PFSK-1 (cell line): ENCODE results near the gene FAM117A.
A peak's percentile ranks its signal among the peaks of the same experiment; 100 is the strongest.

ENCODE experiments used
- FOXP2 ChIP-seq: optimal IDR thresholded peaks from 2 replicates; pipeline ENCODE3; 2011; ENCODE audit warnings: borderline replicate concordance, control low read depth, inconsistent platforms; ENCODE audit not compliant: insufficient read depth; ENCODE audit errors: extremely low read length, extremely low read depth
- POLR2AphosphoS5 ChIP-seq: IDR thresholded peaks from 2 replicates; pipeline ENCODE4 v1.6.1; 2012; ENCODE audit warnings: low read depth, mild to moderate bottlenecking, control low read depth, low read length, moderate library complexity
- SIN3A ChIP-seq: IDR thresholded peaks from 2 replicates; pipeline ENCODE4 v1.6.1; 2012; ENCODE audit warnings: mild to moderate bottlenecking, low read length, moderate library complexity, borderline replicate concordance; ENCODE audit not compliant: insufficient read depth
- TAF1 ChIP-seq: IDR thresholded peaks from 2 replicates; pipeline ENCODE4 v1.6.1; 2012; ENCODE audit warnings: low read length, control low read depth, borderline replicate concordance; ENCODE audit not compliant: insufficient read depth
- TF ChIP-seq, protein P1 (sequence below), 2 experiments: IDR thresholded peaks; 2 replicates each; pipeline versions ENCODE4 v1.6.1 to v1.8.0; 2011 to 2012; ENCODE audit warnings: low read depth in 2 of 2, low read length in 2 of 2, control low read depth in 1 of 2, inconsistent platforms in 1 of 2, mild to moderate bottlenecking in 1 of 2, moderate library complexity in 1 of 2; ENCODE audit not compliant: insufficient read depth in 1 of 2

The FAM117A gene

DNA sequence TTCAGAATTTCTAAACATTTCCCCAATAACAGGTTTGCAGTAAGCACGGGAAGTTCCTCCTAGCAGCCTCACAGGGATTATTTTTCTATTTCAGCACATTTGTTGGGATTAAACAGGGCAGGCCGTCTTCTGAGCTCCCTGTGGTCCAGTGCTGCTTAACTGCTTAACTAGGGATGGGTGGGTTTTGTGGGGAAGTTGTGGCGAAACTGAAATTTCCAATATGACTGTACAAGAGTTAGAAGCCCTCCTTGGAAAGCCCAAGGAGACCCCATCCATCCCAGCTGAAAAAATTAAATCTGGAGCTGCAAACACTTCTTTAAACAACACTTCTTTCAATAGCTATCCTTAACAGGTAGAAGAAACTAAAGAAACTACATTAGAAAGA is 22.2 kb downstream of the FAM117A start:
- TF ChIP-seq TAF1, result no peak
- no peak for TF ChIP-seq POLR2AphosphoS5
- no peak for TF ChIP-seq SIN3A
- TF ChIP-seq FOXP2, result no peak
- TF ChIP-seq, protein P1, sequence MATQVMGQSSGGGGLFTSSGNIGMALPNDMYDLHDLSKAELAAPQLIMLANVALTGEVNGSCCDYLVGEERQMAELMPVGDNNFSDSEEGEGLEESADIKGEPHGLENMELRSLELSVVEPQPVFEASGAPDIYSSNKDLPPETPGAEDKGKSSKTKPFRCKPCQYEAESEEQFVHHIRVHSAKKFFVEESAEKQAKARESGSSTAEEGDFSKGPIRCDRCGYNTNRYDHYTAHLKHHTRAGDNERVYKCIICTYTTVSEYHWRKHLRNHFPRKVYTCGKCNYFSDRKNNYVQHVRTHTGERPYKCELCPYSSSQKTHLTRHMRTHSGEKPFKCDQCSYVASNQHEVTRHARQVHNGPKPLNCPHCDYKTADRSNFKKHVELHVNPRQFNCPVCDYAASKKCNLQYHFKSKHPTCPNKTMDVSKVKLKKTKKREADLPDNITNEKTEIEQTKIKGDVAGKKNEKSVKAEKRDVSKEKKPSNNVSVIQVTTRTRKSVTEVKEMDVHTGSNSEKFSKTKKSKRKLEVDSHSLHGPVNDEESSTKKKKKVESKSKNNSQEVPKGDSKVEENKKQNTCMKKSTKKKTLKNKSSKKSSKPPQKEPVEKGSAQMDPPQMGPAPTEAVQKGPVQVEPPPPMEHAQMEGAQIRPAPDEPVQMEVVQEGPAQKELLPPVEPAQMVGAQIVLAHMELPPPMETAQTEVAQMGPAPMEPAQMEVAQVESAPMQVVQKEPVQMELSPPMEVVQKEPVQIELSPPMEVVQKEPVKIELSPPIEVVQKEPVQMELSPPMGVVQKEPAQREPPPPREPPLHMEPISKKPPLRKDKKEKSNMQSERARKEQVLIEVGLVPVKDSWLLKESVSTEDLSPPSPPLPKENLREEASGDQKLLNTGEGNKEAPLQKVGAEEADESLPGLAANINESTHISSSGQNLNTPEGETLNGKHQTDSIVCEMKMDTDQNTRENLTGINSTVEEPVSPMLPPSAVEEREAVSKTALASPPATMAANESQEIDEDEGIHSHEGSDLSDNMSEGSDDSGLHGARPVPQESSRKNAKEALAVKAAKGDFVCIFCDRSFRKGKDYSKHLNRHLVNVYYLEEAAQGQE (IDR thresholded peaks at IDR 0.05; ENCODE audit: insufficient read depth in 1 of 2, low read depth in 2 of 2, low read length in 2 of 2), result no peak

DNA sequence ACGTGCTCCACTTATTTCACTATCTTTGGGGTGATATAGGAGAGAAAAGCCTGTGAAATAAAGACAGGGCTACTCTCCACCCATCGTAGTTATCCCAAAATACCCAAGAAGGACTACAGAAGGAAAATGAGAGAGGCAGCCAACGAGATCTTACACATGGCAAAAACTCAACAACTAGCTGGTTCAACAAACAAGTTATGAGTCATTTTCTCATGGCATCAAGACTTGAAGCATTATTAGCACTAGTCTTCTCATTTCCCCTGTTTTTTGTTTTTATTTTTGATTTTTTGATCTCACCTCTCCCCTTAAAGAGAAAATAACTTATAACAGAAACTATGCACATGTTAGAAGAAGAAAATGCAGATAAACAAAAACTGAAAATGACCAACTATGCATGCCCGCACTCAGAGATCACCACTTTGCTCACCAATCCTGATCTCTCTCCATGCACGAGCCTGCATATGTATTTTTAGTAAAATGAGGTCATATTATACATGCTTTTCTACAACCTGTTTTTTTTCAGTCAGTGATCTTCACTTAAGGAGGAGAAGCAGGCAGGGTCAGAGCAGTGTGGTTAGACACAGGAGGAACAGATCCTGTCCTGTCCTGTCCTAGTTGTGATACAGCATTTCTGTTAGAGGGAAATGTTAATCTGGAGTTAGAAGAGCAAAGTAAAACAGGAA is 22.8 kb downstream of the FAM117A start:
- no peak for TF ChIP-seq FOXP2
- TF ChIP-seq POLR2AphosphoS5, result no peak
- no peak for TF ChIP-seq TAF1
- no peak for TF ChIP-seq SIN3A
- TF ChIP-seq, protein P1 (IDR thresholded peaks at IDR 0.05; ENCODE audit: insufficient read depth in 1 of 2, low read depth in 2 of 2, low read length in 2 of 2), result no peak

DNA sequence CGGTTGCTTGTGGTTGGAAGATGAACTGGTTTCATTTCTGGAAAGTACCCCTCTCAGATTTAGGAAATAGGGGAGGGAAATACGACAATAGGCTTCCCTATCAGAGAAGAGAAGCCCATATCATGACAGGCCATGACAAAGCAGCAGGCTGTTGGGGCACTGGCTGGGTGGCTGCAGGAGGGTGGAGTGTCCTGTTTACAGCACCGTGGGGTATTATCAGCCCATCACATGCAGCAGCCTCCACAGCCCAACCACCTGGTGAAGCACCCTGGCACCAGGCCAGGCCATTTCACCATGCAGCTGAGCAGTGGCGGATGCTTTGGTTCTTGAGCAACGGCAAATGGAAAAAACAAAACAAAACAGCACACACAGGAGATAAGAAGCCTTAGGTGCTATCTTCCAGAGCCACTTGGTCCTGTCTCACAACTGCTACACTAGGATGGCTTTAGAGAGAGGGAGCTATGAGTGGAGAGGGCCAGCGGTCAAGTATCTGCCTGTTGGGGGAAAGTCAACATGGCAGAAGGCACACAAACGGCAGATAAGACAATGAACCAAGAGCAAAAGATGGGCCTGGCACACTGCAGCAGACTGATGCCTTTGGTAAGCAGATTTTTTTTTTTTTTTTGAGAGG is 24.2 kb downstream of the FAM117A start:
- TF ChIP-seq POLR2AphosphoS5 (no peak), FOXP2 (peak; percentile 53)

DNA sequence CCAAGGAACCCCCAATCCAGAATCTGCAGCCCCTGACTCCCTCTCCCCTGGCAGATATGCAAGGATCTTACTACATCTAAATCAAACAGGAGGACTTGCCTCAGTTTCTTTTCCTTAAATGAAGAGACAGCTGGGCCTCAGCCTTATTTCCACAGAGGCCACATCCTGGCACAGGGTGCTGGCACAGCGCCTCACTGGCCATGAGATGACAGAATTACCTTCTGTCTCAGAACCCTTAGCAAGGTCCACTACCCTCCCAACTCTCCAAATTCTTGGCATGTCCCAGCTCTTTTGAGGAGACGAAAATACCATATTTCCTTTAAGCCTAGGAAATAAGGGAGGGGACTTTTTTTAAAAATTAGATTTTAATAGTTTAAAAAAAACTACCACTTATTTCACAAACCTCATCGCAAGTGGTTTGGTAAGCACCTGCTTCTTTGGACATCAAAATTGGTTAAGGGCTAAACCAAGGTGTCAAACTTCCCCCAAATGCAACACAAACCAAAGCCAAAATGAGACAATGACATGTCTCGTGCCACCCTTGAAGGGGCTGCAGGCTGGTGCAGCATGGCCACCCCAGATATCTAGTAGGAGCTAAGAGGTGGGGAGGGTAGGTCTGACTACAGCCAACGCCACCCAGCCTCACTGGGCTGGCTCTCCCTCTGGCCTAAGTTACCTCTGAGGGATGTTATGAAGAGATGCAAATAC is 25.3 kb downstream of the FAM117A start:
- TF ChIP-seq, protein P1 (IDR thresholded peaks at IDR 0.05; ENCODE audit: insufficient read depth in 1 of 2, low read depth in 2 of 2, low read length in 2 of 2), result no peak
- TF ChIP-seq SIN3A (no peak), TAF1 (no peak), FOXP2 (no peak), POLR2AphosphoS5 (no peak)

GRCh38 chr17:49734515-49735490 is 29.1 kb downstream of the FAM117A start:
- no peak for TF ChIP-seq POLR2AphosphoS5
- no peak for TF ChIP-seq SIN3A
- no peak for TF ChIP-seq FOXP2
- TF ChIP-seq, protein P1 (IDR thresholded peaks at IDR 0.05; ENCODE audit: insufficient read depth in 1 of 2, low read depth in 2 of 2, low read length in 2 of 2), result no peak
- no peak for TF ChIP-seq TAF1
